Breast epithelium (tissue), 3 donors: ENCODE measurements around the gene COMMD1.

Experiments used
- POLR2A ChIP-seq: fragments of 450-650 bp; IDR thresholded peaks from one replicate; pipeline ENCODE4 v1.6.1; 2016; ENCODE audit warnings: antibody characterized with exemption, mild to moderate bottlenecking, moderate library complexity
- TF ChIP-seq, protein P1 (sequence below), 3 donors: fragments of 450-650 bp; IDR thresholded peaks; one replicate each; pipeline ENCODE4 v1.5.1; 2016 to 2017; ENCODE audit warnings: antibody characterized with exemption in 3 of 3, mild to moderate bottlenecking in 3 of 3, moderate library complexity in 3 of 3

DNA sequence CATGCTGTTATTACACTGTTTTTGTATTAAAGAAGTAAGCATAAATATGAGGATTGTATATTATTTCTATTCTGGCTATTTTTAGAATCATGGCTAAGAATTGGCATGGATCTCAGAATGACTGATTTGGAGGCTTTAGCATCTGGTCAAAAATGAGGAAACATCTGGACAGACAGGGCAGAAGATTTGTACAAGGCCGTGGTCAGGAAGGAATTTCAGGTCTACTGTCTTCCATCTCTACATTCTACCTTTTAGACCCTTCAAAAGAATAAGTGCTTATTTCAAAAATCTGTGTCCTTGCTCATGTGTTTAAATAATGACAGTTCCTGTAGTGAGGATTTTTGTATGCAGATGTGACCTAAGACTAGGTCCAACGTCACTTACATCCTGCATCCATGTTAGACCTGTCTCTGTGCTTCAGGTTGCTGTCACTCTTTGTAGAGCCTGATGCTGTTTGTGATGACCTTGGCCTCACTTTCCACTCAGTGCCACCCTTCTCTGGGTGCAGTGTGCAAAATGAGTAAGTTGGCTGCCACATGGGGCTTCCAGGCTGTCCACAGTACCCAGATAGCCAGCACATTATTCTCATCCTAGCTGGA lies 235.8 kb downstream of the COMMD1 start:
- TF ChIP-seq, protein P1, sequence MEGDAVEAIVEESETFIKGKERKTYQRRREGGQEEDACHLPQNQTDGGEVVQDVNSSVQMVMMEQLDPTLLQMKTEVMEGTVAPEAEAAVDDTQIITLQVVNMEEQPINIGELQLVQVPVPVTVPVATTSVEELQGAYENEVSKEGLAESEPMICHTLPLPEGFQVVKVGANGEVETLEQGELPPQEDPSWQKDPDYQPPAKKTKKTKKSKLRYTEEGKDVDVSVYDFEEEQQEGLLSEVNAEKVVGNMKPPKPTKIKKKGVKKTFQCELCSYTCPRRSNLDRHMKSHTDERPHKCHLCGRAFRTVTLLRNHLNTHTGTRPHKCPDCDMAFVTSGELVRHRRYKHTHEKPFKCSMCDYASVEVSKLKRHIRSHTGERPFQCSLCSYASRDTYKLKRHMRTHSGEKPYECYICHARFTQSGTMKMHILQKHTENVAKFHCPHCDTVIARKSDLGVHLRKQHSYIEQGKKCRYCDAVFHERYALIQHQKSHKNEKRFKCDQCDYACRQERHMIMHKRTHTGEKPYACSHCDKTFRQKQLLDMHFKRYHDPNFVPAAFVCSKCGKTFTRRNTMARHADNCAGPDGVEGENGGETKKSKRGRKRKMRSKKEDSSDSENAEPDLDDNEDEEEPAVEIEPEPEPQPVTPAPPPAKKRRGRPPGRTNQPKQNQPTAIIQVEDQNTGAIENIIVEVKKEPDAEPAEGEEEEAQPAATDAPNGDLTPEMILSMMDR (IDR thresholded peaks at IDR 0.05), result no peak
- no peak for TF ChIP-seq POLR2A
